GM19397 (cell line): ENCODE results near the gene SLC8A2.
"Not testable (repeated sequence)": the region's sequence is repeated elsewhere in the genome, so short reads cannot be mapped to it uniquely, and the experiment has no call there.

Experiments used
- ATAC-seq: cut with Tn5 transposase; IDR thresholded peaks from one replicate; pipeline ENCODE4 v1.9.1; 2021; ENCODE audit warnings: mild to moderate bottlenecking, moderate library complexity; ENCODE audit not compliant: unreplicated experiment

SLC8A2 gene

DNA sequence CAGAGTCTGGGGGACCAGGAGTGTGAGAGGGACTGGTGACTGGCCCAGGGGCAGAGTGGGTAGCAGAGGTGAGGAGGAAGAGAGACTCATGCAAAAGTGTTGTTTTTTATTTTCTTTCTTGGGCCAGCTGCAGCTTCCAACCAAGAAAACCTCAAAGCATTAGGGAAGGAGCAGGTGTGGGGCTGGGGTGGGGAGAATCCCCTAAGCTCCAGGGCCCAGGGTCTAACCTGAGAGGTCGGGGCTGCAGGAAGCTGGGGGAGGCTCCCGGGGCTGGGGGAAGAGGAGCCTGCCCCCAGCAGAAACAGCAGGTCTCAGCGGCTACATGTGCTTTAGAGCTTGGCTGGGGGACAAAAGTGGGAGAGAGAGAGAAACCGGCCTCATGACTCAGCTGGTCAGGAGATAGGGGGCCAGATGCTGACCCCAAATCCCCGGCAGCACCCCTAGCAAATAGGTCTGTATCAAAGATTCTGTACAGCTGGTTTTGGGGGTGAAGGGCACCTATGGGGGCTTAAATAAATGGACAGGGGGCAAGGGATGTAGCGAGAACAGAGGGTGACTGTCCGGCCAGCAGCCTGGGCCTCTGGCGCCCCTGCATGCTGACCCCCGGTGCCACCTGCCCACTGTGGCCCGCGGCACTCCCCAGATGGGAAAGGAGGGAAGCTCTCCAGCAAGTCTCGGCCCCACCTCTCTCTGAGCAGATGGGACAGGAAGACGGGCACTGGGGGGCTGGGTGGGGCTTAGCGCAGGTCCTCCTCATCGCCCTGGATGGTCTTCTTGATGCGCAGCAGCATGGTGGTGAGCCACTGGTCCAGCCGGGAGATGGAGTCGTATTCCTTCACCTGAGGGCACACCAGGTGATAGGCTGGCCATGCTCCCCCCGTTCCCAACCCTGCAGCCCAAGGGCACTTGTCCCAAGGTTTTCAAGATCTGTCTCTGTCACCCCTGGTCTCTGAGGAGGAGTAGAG is 16.1 kb upstream of the SLC8A2 start:
- no peak for ATAC-seq

DNA sequence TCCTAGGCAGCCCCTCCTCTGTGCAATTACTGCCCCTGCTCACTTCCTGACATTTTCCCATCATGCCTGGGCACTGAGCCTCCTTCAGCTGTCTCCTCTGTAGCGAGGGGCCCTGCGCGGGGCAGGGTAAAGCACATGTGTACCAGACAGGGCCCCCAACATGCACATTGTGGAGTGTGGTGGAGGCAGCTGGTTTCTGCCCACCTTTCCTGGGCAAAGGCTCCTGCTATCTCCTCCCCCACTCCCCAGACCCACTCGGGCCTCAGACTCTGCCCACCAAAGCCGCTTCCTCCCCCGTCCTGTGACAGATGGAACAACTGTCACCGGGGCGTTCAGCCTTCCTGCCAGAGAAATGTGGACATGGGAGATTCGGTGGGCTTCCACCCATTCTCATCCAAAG is 15.2 kb upstream of the SLC8A2 start:
- no peak for ATAC-seq

DNA sequence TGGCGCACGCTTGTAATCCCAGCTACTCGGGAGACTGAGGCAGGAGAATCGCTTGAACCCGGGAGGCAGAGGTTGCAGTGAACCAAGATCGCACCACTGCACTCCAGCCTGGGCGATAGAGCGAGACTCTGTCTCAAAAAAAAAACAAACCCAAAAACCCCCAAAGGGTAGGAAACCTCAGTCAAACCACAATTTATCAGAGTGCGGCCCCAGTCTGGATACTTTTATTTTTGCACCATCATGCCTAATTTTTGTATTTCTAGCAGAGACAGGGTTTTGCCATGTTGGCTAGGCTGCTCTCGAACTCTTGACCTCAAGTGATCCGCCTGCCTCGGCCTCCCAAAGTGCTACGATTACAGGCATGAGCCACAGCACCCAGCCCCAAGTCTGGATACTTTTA is 14.5 kb upstream of the SLC8A2 start:
- not testable (repeated sequence) for ATAC-seq

DNA sequence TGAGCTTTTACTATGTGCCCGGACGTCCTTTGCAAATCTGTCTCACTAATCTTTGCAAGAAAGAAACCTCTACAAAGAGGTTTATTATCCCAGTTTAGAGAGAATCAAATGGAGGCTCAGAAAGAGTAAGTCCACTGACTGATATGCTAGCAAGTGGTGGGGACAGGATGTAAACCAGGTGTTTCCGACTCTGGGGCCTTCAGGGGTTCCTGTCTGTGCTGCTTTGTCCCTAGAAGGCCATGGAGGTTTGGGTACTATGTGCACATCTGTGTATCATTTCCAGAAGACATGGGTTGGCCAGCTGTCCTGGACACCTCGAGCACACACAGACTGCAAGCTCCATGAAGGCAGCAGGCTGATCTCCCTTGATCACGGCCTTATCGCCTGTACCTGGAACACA is 13.5 kb upstream of the SLC8A2 start:
- ATAC-seq, result no peak

DNA sequence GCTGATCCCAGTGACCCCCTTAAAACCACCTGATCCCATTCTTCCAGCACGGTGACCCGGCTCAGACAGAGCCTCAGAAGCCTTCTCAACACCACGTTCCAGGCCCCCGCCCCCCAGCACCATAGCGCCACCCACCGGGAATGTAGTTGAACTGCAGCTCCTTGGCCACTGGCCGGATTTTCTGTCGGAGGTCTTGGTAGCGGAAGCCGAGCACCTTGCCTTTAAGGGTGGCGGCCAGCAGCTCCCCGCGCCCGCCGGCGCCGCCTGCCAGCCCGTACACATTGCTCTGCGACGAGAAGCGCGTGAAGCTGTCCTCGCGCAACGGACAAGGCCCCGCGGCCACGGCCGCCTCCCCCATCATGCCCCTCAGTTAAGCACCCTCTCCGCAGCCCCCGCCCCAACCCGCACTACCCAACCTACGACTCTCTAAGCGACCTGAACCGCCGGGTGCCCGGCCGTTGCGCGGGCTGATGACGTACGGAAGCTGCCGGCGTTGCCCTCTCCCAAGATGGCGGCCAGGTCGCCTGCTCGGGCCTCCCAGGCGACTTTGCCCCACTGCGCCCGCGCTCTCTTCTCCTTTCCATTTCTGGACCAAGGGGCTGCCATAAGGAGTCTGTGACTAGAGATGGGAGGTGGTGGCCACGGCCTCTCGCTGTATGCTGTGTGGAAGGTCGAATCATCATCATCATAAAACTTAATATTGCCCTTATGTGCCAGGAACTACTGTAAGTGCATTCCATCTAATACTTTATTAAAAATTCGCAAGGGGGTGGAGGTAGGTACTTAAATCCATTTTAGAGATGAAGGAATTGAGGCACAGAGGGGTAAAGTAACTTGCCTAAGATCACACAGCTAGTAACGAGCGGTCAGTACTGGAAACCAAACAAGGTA is 12.4 kb upstream of the SLC8A2 start, which contains the start of gene KPTN:
TSS of gene KPTN (minus strand) at position 420 of the 891 bp plus-strand sequence. CDS start at position 361, 59 bp downstream.
- ATAC-seq, result peak; percentile 77

DNA sequence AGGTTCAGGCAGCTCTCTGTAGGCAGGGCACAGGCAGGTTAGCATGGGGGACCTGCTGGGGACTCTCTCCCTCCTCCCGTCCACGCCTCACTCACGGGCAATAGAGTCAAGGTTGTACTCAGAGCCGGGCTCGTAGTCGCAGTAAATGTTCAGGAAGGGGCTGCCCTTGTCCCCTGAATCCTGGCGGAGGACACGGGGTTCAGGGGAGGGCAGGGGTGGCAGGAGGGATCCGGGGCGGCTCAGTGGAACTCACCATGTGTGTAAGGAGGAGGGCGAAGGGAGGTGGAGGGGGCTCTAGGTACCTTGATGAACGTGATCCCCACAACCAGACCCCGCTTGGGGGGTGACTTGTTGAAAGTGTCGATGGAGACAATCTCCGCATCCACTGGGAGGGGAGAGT is 11.5 kb upstream of the SLC8A2 start:
- ATAC-seq, result no peak

DNA sequence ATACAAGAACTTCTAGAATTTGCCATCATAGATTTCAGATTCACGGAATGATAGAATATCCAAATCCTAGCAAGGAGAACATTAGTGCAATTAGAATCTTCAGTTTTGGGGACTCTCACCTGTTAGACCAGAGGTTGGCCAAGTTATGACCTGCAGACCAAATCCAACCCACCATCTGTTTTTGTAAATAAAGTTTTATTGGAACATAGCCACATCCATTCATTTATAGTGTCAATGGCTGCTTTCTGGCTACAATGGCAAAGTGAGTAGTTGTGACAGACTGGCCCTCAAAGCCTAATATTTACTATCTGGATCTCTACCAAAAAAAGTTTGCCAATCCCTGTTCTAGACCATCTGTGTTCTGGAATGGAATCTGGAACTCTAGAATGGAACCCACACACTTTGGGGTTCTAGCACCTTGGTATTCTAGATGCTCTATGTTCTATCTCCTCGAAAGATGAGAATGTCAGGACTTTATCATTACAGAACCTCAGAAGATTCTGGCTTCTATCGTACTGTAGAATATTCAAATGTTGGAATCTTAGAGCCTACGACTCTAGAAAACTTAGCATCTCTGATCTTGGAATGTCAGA is 9.9 kb upstream of the SLC8A2 start:
- no peak for ATAC-seq

DNA sequence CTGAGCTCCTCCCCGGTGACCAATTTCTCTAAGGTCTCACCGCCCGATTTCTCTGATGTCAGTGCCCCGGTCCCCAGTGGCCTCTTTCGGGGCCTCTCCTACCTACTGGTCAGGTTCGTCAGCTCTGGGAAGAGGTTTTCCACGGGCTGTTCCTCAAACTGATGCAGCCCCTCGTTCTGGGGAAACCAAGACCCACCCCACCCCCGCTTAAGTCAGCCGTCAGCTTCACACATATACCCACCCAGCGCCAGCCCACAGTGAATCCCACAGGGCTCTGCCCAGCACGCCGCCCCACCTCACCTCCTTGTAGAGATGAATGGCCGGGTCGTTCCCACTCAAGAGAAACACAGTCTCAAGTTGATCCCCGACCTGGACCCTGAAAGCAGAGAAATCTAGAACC is 9.0 kb upstream of the SLC8A2 start:
- ATAC-seq, result no peak

DNA sequence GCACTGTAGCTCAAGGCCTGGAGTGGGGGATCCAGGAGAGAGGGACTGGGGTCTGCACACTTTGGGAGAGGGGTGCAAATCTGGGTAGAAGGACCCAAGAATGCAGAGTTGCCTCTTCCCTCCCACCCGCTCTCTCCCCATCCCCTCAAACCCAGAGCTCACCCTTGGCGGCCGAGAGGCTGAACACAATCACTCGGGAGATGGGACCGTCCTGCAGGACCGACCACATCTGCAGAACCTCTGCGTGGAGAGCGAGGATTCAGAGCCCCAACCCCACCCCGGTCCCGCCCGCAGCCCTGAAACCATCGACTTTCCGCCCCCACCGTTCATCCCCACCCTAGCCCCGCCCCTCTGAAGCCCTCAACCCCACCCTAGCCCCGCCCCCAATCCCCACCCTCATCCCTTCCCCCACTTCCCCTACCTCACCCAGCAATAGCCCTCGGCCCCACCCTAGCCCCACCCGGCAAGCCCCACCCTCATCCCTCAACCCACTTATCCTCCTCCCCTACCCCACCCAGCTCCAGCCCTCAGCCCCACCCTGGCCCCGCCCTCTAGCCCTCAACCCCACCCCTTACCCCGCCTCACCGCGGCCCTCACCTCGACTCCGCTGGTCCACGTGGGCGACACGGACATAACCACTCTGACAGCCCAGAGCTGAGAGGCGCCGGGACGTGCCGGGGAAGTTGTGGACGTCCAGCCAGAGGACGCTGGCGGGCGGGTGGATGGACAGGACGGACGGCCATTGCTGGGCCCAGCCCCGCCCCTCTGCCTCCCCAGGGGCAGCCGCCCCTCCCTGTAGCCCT is 8.2 kb upstream of the SLC8A2 start:
- no peak for ATAC-seq

DNA sequence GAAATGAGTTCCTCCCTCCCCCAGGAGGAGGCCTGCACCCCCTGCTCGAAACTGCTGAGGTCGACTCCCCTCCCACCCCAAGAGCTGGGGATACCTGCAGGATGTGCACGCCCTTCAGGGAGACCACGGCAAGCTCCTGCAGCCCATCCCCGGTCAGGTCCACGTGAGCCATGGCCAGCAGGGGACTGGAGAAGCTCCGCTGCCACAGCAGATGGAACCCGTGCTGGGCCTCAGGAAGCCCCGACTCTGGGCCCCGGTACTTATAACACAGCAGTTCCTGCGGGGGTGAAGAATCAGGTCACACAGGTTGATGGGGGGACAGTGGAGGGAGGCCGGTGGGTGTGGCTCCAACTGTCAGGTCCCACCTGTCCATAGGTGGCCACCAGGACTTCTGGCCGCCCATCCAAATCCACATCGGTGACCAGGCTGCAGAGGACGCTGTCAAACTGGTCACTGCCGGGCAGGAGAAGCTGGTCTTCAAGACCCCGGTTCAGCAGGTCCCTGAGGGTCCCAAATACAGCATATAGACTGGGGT is 4.8 kb upstream of the SLC8A2 start:
- ATAC-seq, result no peak

DNA sequence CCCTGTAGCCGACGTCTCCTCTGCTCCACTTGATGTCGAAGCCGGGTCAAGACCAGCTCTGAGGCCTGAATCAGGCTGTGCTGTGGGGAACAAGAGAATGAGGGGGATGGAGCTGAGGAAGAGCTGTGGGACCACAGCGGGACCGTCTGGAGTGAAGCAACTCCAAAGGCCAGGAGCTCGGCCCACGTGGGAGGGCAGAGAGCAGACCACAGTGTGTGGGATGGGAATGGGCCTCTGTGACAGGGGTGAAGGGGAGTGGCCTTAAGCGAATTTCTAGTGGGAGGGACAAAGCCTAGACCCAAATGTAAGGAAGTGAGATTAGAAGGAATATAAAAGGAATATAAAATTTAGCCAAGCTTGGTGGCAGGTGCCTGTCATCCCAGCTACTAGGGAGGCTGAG is 3.8 kb upstream of the SLC8A2 start:
- ATAC-seq, result no peak

DNA sequence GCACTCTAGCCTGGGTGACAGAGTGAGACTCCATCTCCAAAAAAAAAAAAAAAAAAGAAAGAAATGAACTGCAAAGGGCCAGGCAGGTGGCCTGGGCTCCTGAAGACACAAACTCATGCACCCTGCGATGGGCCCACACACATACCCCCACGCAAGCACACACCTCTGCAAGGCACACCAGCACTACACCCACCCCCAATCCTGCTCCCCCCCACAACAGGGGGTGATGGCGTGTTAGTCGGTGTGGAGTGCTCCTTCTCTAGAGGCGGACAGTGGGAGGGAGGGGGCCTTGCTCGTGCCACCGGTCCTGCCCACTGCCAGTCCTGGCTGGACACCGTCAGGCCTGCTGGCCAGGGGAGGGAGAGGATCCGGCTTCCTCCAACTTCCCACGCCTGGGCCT is 1.6 kb upstream of the SLC8A2 start:
- no peak for ATAC-seq

DNA sequence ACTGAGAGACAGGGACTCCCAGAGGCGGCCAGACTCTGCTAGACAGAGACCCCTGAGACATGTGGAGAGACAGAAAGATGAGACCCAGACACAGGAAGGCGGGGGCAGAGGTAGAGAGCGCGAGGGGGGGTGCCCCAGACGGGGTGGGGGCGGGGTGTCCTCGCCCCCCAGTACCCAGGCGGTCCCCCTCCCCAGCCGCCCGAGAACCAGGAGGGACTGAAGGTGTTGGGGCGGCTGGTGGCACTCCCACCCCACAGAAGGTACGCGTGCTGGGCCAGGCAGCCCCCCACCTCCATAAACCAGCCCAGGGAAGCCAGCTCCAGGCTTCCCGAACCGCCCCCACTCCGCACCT is 336 bp downstream of the SLC8A2 start:
- ATAC-seq, result no peak

DNA sequence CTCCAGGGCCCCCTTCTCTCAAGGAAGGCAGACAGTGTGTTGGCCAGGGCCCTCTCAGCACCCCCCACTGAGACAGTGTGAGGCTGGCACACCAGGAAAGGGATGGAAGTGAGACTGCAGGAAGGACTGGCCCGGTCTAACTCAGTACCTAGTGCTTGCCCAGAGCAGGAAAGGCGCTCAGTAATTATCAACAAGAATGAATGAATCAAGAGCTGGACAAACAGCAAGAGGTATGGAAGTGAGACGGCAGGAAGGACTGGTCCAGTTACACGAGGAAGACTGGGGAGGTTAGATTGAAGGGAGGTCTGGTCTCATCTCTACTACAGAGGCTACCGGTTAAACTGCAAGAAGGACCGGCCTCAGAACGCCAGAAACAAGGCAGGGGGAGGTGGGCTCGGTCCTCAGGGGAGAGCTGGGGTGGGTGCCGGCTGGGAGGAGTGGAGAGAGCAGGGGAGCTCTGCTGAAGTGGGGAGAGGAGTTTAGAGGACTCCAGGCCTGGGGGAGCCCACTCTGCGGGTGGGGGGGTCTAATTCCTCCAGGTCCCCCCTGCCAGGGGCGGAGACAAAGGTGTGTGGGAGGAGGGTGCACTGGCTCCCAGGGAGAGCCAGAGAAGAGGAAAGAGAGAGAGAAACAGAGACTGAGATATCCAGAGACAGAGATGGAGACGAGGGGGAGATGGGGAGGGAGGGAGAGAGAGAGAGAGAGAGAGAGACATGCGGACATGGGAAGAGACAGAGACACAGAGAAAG is 1.1 kb downstream of the SLC8A2 start:
- no peak for ATAC-seq

DNA sequence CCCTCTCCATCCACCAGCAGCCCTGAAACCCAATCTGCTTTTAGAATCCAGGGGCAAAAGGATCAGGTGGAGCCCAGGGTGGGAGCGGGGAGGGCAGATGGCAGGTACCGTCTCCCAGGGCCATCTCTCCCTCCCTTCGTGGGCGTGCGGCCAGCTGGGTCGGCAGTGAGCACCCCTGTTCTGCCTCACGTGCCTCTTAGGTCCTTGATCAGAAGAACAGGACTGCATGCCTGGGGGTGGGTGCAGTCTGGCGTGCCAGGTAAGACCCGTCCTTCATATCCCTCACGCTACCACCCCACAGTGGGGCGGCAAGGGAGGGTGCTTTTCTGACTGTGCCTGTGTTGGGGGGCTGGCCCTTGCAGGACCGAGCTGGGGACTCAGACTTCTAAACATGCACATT is 2.0 kb downstream of the SLC8A2 start:
- no peak for ATAC-seq

DNA sequence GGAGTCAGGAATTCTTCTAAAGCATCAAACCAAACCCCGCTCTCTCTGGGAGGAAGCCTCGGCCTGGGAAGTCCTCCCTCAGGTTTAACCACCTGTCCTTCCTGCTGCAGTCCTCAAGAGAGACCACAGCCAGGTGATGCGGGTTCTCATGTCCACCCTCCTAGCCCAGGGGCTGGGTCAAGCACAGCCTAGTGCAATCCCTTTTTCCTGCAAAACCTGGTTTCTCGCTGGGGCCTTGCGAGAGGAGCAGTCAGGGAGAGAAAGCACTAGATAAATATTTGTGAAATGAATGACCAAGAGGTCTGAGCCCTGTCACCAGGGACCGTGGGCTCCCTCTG is 2.4 kb downstream of the SLC8A2 start:
- no peak for ATAC-seq

DNA sequence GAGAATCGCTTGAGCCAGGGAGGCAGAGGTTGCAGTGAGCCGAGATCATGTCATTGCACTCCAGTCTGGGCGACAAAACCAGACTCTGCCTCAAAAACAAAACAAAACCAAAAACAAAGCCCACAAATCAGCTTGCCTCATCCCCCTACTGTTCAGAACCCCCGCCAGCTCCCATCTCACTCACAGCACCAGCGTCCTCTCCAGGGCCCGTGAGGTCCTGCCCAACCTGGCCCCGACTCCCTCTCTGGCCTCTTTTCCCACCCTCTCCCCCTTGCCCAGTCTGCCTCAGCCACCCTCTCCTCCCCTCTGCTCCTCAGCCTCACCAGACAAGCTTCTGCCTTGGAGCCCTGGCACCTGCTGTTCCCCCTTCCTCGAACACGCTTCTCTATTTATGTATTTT is 3.8 kb downstream of the SLC8A2 start:
- ATAC-seq, result no peak

DNA sequence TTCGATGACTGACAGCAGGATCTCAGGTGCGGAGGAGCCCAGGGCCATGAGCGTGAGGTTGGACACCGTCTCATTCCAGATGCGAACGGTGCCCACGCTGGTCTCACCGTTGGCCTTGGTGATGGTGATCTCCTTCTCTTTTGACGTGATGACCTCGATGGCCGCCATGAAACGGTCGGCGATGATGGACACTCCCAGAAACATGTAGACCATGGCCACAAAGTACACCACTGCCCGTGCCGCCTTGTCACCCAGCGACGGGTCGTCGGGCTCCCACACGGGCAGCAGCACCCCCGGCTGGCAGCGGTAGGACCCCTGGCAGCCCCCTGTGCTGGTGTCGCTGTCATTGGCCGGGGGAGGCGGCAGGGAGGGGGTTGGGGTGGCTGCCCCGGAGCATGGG is 5.7 kb downstream of the SLC8A2 start:
- no peak for ATAC-seq

DNA sequence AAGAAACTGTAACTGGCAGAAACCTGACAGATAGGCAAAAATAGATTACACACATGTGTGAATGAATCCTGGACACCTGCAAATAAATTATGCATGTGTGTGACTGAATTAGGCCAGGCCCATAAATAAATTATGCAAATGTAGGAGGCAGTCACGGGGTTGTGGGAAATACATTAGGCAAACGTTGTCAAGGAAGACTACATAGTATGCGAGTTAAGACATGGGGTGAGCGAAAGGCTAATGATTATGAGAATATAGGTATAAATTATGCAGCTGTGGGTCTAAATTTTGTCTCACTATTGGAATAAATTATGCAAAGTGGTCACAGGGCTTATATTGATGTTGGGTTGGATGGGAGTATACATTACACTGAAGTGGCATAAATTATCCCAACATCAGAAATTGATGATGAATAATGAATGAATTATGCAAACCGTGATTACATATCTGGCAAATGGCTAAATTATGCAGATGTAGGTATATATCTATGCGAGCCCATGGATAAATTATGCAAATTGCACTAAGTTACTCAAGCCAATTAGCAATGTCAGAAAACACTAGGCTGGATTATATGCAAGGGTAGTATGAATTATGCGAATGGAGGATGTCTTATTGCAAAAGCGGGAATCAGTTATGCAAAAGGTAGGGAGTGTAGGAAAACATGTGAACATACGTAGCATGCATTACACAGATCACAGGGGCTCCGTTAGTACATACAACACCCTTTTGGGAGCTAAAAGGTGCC is 6.8 kb downstream of the SLC8A2 start:
- ATAC-seq, result no peak
